Activated CD4-positive, alpha-beta T cell treated with anti-CD3 and anti-CD28 coated beads for 1 hour (primary cell): ENCODE results near the gene GAS2L3.
"Not testable (repeated sequence)": the region's sequence is repeated elsewhere in the genome, so short reads cannot be mapped to it uniquely, and the experiment has no call there.

Source experiments
- DNase-seq: peaks from one replicate; pipeline ENCODE4 v3.0.0-alpha.2; 2020

Gene GAS2L3

GRCh38 chr12:100576331-100577036 lies 3.0 kb downstream of the GAS2L3 start:
- no peak for DNase-seq

- no peak for DNase-seq
Measured at GRCh38 chr12:100578923-100579322, 5.4 kb downstream of the GAS2L3 start.

GRCh38 chr12:100579844-100580243 lies 6.4 kb downstream of the GAS2L3 start:
- no peak for DNase-seq

GRCh38 chr12:100584256-100584655 lies 10.8 kb downstream of the GAS2L3 start:
- DNase-seq, result no peak

DNA sequence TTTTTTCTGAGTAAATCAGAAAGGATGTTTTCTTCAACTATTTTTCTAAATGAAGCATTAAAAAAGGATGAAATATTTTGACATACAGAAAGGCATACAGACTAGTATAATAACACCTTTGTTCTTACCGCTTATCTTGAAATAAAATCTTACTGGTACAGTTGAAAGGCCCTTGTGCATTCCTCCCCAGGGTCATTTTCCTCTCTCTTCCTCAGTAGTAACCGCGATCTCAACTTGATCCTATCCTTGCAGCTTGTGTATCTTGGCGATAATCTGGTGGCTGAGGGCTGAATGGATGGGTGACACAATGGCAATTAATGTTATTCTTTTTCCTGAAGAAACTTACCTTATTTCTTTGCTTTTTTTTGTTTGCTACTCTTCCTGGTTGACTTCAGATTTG lies 18.5 kb downstream of the GAS2L3 start:
- DNase-seq, result no peak

DNA sequence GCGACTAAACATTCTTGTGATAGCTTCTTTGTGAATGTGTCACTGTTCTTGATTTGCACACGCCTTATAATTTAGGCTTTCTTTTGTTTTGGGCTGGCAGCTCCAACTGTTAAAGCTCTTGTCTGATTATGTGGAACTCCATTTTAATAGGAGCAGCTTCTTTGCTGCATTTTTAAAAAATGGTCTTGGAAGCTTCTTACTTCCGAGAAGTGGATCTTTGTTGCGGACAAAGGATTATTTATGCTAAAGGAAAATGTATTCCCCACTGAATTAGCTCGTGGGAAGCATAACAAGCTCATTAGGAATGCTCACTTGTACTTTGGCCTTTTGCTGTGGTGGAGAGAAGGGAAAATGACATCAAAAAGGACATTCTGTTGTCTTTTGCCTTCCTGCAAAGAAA lies 20.0 kb downstream of the GAS2L3 start:
- DNase-seq, result no peak

DNA sequence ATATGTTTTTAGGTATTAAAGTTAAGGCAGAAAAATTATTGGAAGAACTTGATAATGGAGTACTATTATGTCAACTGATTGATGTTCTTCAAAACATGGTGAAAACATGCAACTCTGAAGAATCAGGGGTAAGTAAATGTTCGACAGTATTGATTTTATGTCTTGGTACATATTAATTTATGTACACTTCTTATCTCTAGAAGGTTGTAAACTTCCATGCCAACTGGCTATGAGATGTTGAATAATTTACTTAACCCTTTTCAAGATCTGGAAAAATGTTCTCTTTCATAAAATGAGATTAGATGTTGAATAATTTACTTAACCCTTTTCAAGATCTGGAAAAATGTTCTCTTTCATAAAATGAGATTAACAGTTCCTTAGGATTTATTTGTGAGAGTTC lies 28.1 kb downstream of the GAS2L3 start:
- no peak for DNase-seq

DNA sequence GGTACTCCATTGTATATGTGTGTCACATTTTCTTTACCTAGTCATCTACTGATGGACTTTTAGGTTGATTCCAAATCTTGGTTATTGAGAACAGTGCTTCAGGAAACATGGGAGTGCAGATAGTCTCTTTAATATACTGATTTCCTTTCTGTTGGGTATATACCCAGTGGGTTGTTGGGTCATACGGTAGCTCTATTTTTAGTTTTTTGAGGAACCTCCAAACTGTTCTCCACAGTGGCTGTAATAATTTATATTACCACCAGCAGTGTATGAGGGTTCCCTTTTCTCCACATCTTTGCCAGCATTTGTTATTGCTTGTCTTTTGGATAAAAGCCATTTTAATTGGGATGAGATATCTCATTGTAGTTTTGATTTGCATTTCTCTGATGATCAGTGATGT lies 29.5 kb downstream of the GAS2L3 start:
- not testable (repeated sequence) for DNase-seq

- no peak for DNase-seq
Measured at GRCh38 chr12:100608776-100609175, 35.3 kb downstream of the GAS2L3 start.

DNA sequence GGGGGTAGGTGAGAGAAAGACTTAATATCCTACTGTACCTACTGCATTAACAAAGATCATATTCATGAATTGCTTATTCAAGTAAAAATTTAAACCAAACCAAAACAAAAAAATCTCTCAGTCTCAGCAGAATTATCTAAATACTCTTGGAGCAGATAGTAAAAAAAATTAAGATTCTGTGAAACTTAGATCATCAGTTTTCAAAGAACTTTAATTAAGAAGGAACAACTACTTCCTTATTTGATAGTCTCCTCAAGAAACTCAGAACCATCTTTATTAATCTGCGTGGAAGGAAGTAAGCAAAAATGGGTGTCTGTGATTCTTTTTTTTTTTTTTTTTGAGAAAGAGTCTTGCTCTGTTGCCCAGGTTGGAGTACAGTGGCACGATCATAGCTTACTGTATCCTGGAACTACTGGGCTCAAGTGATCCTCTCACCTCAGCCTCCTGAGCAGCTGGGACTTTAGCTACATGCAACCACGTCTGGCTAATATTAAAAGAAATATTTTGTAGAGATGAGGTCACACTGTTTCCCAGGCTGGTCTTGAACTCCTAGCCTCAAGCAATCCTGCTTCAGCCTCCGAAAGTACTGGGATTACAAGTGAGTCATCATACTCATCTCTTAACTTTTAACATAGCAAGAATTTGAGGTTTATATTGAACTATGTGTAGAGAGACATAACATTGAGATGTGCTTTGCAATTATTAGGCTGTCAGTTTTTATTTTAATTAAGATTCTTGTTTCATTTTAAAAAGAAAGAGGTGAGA lies 37.4 kb downstream of the GAS2L3 start:
- no peak for DNase-seq

DNA sequence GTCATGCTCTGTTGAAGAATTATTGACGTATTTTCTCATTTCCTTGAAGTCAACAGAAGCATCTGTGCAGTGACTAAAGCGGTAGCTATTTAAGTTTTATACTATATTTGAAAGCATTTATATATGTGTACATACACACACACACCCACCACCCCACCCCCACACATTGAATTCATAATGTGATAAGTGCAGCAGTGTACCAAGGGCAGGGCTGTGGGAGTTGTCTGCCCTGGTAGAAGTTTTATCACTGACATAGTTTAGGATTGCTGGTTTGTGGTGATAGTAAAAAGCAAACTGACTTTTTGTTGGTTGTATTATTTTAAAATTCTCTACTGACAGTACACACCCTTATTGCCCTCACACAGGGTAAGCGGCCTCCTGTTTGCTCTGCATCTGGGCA lies 39.1 kb downstream of the GAS2L3 start:
- DNase-seq, result no peak

DNA sequence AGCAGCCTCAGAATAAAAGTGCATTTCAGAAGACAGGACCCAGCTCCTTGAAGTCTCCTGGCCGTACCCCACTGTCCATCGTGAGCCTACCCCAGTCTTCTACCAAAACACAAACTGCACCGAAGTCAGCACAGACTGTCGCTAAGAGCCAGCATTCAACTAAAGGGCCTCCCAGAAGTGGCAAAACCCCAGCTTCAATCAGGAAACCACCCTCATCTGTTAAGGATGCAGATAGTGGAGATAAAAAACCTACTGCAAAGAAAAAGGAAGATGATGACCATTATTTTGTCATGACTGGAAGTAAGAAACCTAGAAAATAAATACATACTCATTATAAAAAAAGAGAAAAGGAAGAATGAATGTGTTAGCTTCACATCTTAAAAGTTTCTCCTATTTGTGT lies 51.1 kb downstream of the GAS2L3 start:
- no peak for DNase-seq

DNA sequence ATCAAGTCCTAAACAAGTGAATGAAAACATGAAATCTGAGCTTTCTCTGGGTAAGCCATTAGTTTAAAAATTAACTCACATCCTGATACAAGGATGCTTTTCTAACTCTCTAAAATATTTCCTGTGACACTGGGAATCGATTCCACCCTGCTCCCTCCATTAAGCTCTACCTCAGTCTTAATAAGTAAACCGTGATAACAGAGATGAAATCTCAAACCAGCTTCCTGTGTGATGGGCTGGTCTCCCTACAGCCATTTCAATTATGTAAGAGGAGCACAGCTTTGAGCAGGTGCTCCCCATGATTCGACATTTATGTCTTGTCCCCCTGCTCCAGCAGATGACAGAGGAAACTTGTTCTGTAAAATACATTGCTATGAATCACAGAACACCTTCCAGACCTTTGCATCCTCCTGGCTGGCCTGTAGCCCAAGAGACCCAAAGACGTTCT lies 59.0 kb downstream of the GAS2L3 start:
- DNase-seq, result no peak

DNA sequence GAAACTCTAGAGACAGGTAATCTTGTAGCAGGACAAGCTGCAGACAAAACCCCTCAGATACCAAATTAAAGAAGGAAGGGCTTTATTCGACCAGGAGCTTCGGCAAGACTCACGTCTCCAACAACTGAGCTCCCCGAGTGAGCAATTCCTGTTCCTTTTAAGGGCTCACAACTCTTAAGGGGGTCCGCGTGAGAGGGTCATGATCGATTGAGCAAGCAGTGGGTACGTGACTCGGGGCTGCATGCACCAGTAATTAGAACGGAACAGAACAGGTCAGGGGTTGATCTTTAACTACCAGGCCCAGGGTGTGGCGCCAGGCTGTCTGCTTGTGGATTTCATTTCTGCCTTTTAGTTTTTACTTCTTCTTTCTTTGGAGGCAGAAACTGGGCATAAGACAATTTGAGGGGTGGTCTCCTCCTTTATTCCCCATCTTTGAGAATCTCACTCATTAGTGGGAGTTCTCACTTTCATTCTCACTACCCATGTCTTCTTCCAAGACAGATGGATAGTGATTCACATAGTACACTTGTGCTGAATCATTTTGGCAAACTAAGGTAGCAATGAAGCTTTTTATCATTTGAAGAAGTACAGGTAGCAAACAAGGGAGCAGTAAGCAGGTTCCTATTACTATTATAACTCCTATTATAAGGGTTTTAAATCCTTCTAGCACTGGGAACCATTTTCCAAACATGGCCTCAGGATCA lies 59.8 kb downstream of the GAS2L3 start:
- DNase-seq, result not testable (repeated sequence)

DNA sequence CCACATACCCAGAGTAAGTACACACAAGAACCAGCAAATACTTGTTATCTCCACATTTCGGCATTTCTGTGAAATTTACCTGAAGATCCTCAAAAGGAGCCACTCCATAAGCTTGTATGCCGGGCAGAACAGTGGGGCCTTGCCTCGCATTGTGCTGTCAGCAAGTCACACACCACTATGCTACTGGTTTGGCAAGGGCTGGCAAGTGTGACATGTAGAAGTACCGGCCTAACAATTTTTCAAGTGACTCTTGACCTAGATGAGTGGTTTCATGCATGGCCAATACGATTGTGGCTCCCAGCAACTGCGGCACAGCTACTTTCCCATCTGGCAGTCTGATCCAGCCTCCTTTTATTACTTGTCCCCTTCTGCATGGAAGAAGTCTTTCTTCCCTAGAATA lies 69.8 kb downstream of the GAS2L3 start:
- no peak for DNase-seq

GRCh38 chr12:100646896-100647295 lies 73.4 kb downstream of the GAS2L3 start:
- no peak for DNase-seq

- DNase-seq, result no peak
Measured at GRCh38 chr12:100651108-100651507, 77.6 kb downstream of the GAS2L3 start.

DNA sequence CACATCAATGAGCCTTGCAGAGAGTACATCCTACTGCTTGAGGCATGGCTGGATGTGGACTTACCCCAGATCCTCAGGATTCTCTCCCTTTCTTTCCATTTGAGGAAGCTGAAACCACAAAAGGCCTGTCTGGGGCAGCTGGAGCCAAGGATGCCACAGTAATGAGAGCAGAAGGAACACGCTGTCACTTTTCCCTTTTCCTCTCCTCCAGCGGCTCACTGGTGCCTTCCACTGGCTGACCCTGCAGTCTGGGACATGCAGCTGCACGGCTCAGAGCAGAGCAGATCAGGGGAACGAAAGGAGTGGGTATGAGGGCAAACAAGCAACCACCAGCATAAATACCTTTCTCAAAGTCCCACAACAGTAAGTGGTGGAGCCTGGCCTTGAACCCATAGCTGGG lies 78.2 kb downstream of the GAS2L3 start:
- no peak for DNase-seq

DNA sequence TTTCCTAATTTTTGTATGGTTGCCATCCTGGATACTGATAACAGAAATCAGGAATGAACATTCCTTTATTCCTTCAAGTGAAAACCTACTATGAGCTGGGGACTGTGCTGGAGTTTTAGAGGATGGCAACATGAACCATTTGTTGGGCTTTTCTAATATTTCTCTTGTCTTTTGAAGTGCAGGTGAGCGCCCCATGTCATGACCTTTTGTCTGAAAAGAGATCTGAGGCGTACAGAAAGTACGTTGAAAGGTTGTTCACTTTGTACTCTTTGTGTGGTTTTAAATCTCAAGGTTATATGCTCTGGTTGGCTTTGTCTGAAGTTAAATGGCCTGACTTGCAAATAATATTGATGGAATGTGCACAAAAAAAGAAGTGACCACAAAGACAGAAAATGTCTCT lies 79.0 kb downstream of the GAS2L3 start:
- no peak for DNase-seq

GRCh38 chr12:100656141-100656540 lies 82.7 kb downstream of the GAS2L3 start:
- no peak for DNase-seq

GRCh38 chr12:100656856-100657255 lies 83.4 kb downstream of the GAS2L3 start:
- DNase-seq, result no peak

GRCh38 chr12:100661300-100661951 lies 87.9 kb downstream of the GAS2L3 start:
- no peak for DNase-seq

GRCh38 chr12:100666588-100666987 lies 93.1 kb downstream of the GAS2L3 start:
- DNase-seq, result no peak
